Nephron progenitor cell (in vitro differentiated cells): ENCODE measurements around the gene ZFAND3.

Experiments
- DNase-seq: peaks from one replicate; pipeline ENCODE4 v3.0.0; 2021
- H3K27ac Mint-ChIP-seq: 2 replicates; pipeline ENCODE4 v1.8.0; 2021; ENCODE audit warnings: mild to moderate bottlenecking, moderate library complexity, mixed read lengths
- H3K27me3 Mint-ChIP-seq: 2 replicates; pipeline ENCODE4 v1.8.0; 2021; ENCODE audit warnings: mild to moderate bottlenecking, low read depth, mixed read lengths; ENCODE audit not compliant: poor library complexity
- H3K36me3 Mint-ChIP-seq: 2 replicates; pipeline ENCODE4 v1.8.0; 2021; ENCODE audit warnings: low read depth, mixed read lengths
- H3K4me1 Mint-ChIP-seq: 2 replicates; pipeline ENCODE4 v1.8.0; 2021; ENCODE audit warnings: mixed read lengths
- H3K4me3 Mint-ChIP-seq: 2 replicates; pipeline ENCODE4 v1.8.0; 2021; ENCODE audit warnings: mild to moderate bottlenecking, moderate library complexity, mixed read lengths
- H3K9me3 Mint-ChIP-seq: 2 replicates; pipeline ENCODE4 v1.8.0; 2021; ENCODE audit warnings: mild to moderate bottlenecking, moderate library complexity, mixed read lengths
- TF ChIP-seq, protein P1 (sequence below): fragments of 200-600 bp; sonication (generic); IDR thresholded peaks from 2 replicates; pipeline ENCODE4 v1.5.0; 2021; ENCODE audit warnings: antibody characterized with exemption

The ZFAND3 gene

DNA sequence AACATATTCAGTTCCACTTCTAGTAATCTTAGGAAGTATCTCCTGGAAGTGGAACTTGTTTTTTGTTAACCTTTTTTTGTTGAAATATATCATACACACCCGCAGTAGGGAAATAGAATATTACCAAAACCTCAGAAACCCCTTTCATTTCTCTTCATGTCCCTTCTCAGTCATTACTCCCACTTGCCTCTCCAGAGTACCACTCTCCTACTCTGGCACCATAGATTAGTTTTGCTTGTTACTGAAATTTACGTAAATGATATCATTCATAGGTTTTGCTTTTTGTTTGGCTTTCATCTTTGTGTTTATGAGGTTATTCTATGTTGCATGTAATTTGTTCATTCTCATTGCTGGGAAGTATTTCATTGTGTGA is 52.8 kb downstream of the ZFAND3 start:
- H3K9me3 Mint-ChIP-seq: peaks cover 36% of the 10 kb centered on the region
- TF ChIP-seq, protein P1, sequence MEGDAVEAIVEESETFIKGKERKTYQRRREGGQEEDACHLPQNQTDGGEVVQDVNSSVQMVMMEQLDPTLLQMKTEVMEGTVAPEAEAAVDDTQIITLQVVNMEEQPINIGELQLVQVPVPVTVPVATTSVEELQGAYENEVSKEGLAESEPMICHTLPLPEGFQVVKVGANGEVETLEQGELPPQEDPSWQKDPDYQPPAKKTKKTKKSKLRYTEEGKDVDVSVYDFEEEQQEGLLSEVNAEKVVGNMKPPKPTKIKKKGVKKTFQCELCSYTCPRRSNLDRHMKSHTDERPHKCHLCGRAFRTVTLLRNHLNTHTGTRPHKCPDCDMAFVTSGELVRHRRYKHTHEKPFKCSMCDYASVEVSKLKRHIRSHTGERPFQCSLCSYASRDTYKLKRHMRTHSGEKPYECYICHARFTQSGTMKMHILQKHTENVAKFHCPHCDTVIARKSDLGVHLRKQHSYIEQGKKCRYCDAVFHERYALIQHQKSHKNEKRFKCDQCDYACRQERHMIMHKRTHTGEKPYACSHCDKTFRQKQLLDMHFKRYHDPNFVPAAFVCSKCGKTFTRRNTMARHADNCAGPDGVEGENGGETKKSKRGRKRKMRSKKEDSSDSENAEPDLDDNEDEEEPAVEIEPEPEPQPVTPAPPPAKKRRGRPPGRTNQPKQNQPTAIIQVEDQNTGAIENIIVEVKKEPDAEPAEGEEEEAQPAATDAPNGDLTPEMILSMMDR: no peak
- no peak for DNase-seq
- H3K27ac Mint-ChIP-seq: no peak overlapping the region
- H3K4me3 Mint-ChIP-seq: no peak overlapping the region
- no peaks in the 10 kb centered on the region for H3K27me3 Mint-ChIP-seq
- peaks cover 25% of the 10 kb centered on the region for H3K4me1 Mint-ChIP-seq
- H3K36me3 Mint-ChIP-seq: peaks cover 39% of the 10 kb centered on the region

- H3K27ac Mint-ChIP-seq: peak overlapping the region; percentile 31
- TF ChIP-seq, protein P1: no peak
These were observed 55.2 kb downstream of the ZFAND3 start for GRCh38 chr6:37874726-37875125.

GRCh38 chr6:37875561-37876309 is 56.2 kb downstream of the ZFAND3 start:
- Mint-ChIP-seq H3K27ac (no peak overlapping the region), H3K36me3 (peaks cover 32% of the 10 kb centered on the region), H3K27me3 (no peaks in the 10 kb centered on the region), H3K9me3 (peaks cover 30% of the 10 kb centered on the region), H3K4me1 (peaks cover 43% of the 10 kb centered on the region), H3K4me3 (no peak overlapping the region)
- TF ChIP-seq, protein P1: no peak
- no peak for DNase-seq

More at GRCh38 chr6:37874726-37875125, 55.2 kb downstream of the ZFAND3 start:
- H3K36me3 Mint-ChIP-seq: peaks cover 37% of the 10 kb centered on the region
- H3K4me1 Mint-ChIP-seq: peaks cover 37% of the 10 kb centered on the region
- H3K4me3 Mint-ChIP-seq: no peak overlapping the region
- peaks cover 34% of the 10 kb centered on the region for H3K9me3 Mint-ChIP-seq
- no peaks in the 10 kb centered on the region for H3K27me3 Mint-ChIP-seq
- no peak for DNase-seq

- Mint-ChIP-seq H3K27ac (peak overlapping the region; percentile 30), H3K4me3 (no peak overlapping the region), H3K4me1 (peaks cover 43% of the 10 kb centered on the region), H3K9me3 (peaks cover 19% of the 10 kb centered on the region), H3K27me3 (no peaks in the 10 kb centered on the region), H3K36me3 (peaks cover 21% of the 10 kb centered on the region)
- DNase-seq: no peak
- TF ChIP-seq, protein P1: no peak
These were observed 57.3 kb downstream of the ZFAND3 start for GRCh38 chr6:37876843-37877242.

GRCh38 chr6:37877373-37878149 is 58.0 kb downstream of the ZFAND3 start:
- peaks cover 48% of the 10 kb centered on the region for H3K4me1 Mint-ChIP-seq
- peaks cover 12% of the 10 kb centered on the region for H3K9me3 Mint-ChIP-seq
- peaks cover 14% of the 10 kb centered on the region for H3K36me3 Mint-ChIP-seq
- TF ChIP-seq, protein P1: no peak
- no peak overlapping the region for H3K4me3 Mint-ChIP-seq
- DNase-seq: no peak
- peak overlapping the region; percentile 33 for H3K27ac Mint-ChIP-seq
- H3K27me3 Mint-ChIP-seq: no peaks in the 10 kb centered on the region
